Natural killer cell (primary cell): ENCODE results near the gene DHCR24. TPM values are rescaled to one million over a fixed set of nuclear protein-coding genes. Genes with fewer than 3 reads are reported as not detected.
"Not testable (repeated sequence)": the region's sequence is repeated elsewhere in the genome, so short reads cannot be mapped to it uniquely, and the experiment has no call there.

Source experiments
- ATAC-seq, 3 donors: fragments of 150-1000 bp in 2 of 3; fragments of 200-7000 bp in 1 of 3; cut with Tn5 transposase; 1 replicate in 1 of 3; 2 replicates in 2 of 3; pipeline ENCODE4 v1.10.0; 2021; ENCODE audit warnings: mild to moderate bottlenecking in 2 of 3, moderate library complexity in 2 of 3
- DNase-seq, 2 donors: peaks; one replicate each; pipeline versions ENCODE4 v3.0.0 to v3.0.0-alpha.2; 2013 to 2021; ENCODE audit warnings: mixed read lengths in 1 of 2
- H3K27ac ChIP-seq: one replicate; pipeline ENCODE4 v1.5.1; 2013; ENCODE audit warnings: mild to moderate bottlenecking, low read length
- H3K27me3 ChIP-seq: one replicate; pipeline ENCODE4 v1.6.1; 2013; ENCODE audit warnings: low read length; ENCODE audit not compliant: control insufficient read depth, insufficient read depth
- H3K36me3 ChIP-seq: one replicate; pipeline ENCODE4 v1.6.1; 2013; ENCODE audit warnings: low read length; ENCODE audit not compliant: control insufficient read depth, insufficient read depth
- H3K4me1 ChIP-seq: one replicate; pipeline ENCODE4 v1.6.1; 2013; ENCODE audit warnings: low read length; ENCODE audit not compliant: control insufficient read depth, insufficient read depth
- H3K4me3 ChIP-seq: one replicate; pipeline ENCODE4 v1.5.1; 2013; ENCODE audit warnings: low read length
- H3K9me3 ChIP-seq: one replicate; pipeline ENCODE4 v1.6.1; 2013; ENCODE audit warnings: low read length; ENCODE audit not compliant: control insufficient read depth, insufficient read depth
- H3K27ac Mint-ChIP-seq, 2 donors: one replicate each; pipeline ENCODE4 v1.8.0; 2022; ENCODE audit warnings: mild to moderate bottlenecking in 2 of 2, mixed read lengths in 2 of 2, moderate library complexity in 1 of 2
- H3K27me3 Mint-ChIP-seq, 2 donors: one replicate each; pipeline ENCODE4 v1.8.0; 2022; ENCODE audit warnings: low read depth in 2 of 2, mixed read lengths in 2 of 2
- H3K36me3 Mint-ChIP-seq: one replicate; pipeline ENCODE4 v1.8.0; 2022; ENCODE audit warnings: mixed read lengths
- H3K4me1 Mint-ChIP-seq, 2 donors: one replicate each; pipeline ENCODE4 v1.8.0; 2022; ENCODE audit warnings: mixed read lengths in 2 of 2
- H3K4me3 Mint-ChIP-seq: one replicate; pipeline ENCODE4 v1.8.0; 2022; ENCODE audit warnings: mild to moderate bottlenecking, moderate library complexity, mixed read lengths
- H3K9me3 Mint-ChIP-seq, 2 donors: one replicate each; pipeline ENCODE4 v1.8.0; 2022; ENCODE audit warnings: mixed read lengths in 2 of 2
- CTCF ChIP-seq: fragments of 200-600 bp; IDR thresholded peaks from one replicate; pipeline ENCODE4 v1.8.0; 2022; ENCODE audit warnings: antibody characterized with exemption
- WGBS: methylation state at CpG from one replicate; pipeline ENCODE4 v1.1.7; 2013; ENCODE audit warnings: missing lambda C conversion rate; ENCODE audit not compliant: insufficient coverage; 5-methylcytosine and 5-hydroxymethylcytosine counted together
- intact Hi-C: fragments of 100-400 bp; cut with micrococcal nuclease; formaldehyde crosslinking; loops from one replicate; pipeline ENCODE4 v1.14.2; 2022
- total RNA-seq, 4 donors: library from RNA; stranded (reverse); fragments of 120-200 nt in 1 of 4; gene quantifications; one replicate each; pipeline versions ENCODE4 v1.2.3 to v1.2.4, GENCODE V29; 2013 to 2022

The DHCR24 gene
- 10 to 100 TPM in 2 of 3 donors, 1 to 10 TPM in 1; 8.7 to 17.2 (median 10.4) TPM for total RNA-seq
- total RNA-seq (2013) = 5.8 TPM

- Mint-ChIP-seq H3K4me1 (peaks cover 51 to 57% of the 10 kb centered on the region in 2 donors), H3K27ac (peak within 1 kb of the TSS; percentile 62 to 68), H3K36me3 (no peaks in the 10 kb centered on the region), H3K4me3 (peak within 1 kb of the TSS; percentile 94), H3K9me3 (no peaks in the 10 kb centered on the region), H3K27me3 (peaks cover 7 to 9% of the 10 kb centered on the region in 2 donors)
- DNase-seq (peak; percentile 75 to 79), ATAC-seq (peak; percentile 89 to 95 (median 94))
- no peak for TF ChIP-seq CTCF
- intact Hi-C loops = no loop called here
- H3K4me3 ChIP-seq = peak within 1 kb of the TSS; percentile 75
- peak within 1 kb of the TSS; percentile 30 for H3K27ac ChIP-seq
- under 1% methylated on average over 109 of the region's 109 CpGs for WGBS
- H3K9me3 ChIP-seq = no peaks in the 10 kb centered on the region
- peaks cover 20% of the 10 kb centered on the region for H3K4me1 ChIP-seq
- no peaks in the 10 kb centered on the region for H3K36me3 ChIP-seq
- H3K27me3 ChIP-seq = peaks cover 2% of the 10 kb centered on the region
Observed at GRCh38 chr1:54886724-54887664, at the start of gene DHCR24. TSS of gene DHCR24 (minus strand) at chr1:54887195. CDS start at chr1:54887119, 76 bp downstream.

GRCh38 chr1:54936791-54937190, 49.8 kb upstream of the DHCR24 start:
- Mint-ChIP-seq H3K27ac (no peak overlapping the region), H3K4me3 (no peak overlapping the region), H3K9me3 (no peaks in the 10 kb centered on the region), H3K36me3 (no peaks in the 10 kb centered on the region), H3K27me3 (peaks cover 15 to 32% of the 10 kb centered on the region in 2 donors), H3K4me1 (no peaks in the 10 kb centered on the region)
- H3K4me3 ChIP-seq = no peak overlapping the region
- no peaks in the 10 kb centered on the region for H3K27me3 ChIP-seq
- no peak for TF ChIP-seq CTCF
- no peaks in the 10 kb centered on the region for H3K9me3 ChIP-seq
- H3K4me1 ChIP-seq = no peaks in the 10 kb centered on the region
- DNase-seq (no peak), ATAC-seq (no peak)
- H3K27ac ChIP-seq = no peak overlapping the region
- intact Hi-C loops = no loop called here
- H3K36me3 ChIP-seq = no peaks in the 10 kb centered on the region
- WGBS = 86% methylated on average over 4 of the region's 4 CpGs

GRCh38 chr1:54934869-54935268, 47.9 kb upstream of the DHCR24 start:
- Mint-ChIP-seq H3K4me3 (no peak overlapping the region), H3K27me3 (peaks cover 11 to 38% of the 10 kb centered on the region in 2 donors), H3K4me1 (no peaks in the 10 kb centered on the region), H3K9me3 (no peaks in the 10 kb centered on the region), H3K36me3 (no peaks in the 10 kb centered on the region), H3K27ac (no peak overlapping the region)
- DNase-seq (no peak), ATAC-seq (no peak)
- no peak for TF ChIP-seq CTCF
- no peaks in the 10 kb centered on the region for H3K4me1 ChIP-seq
- no peak overlapping the region for H3K27ac ChIP-seq
- no peaks in the 10 kb centered on the region for H3K27me3 ChIP-seq
- H3K9me3 ChIP-seq = no peaks in the 10 kb centered on the region
- intact Hi-C loops = no loop called here
- H3K36me3 ChIP-seq = no peaks in the 10 kb centered on the region
- H3K4me3 ChIP-seq = no peak overlapping the region

- ATAC-seq, H3K36me3 ChIP-seq, intact Hi-C loops, H3K9me3 Mint-ChIP-seq, DNase-seq, H3K27ac ChIP-seq, H3K4me1 ChIP-seq, H3K9me3 ChIP-seq, H3K4me1 Mint-ChIP-seq, H3K27me3 ChIP-seq, H3K36me3 Mint-ChIP-seq, H3K4me3 Mint-ChIP-seq, H3K27ac Mint-ChIP-seq, H3K4me3 ChIP-seq: not testable (repeated sequence)
- 87% methylated on average over 6 of the region's 6 CpGs for WGBS
- peaks cover 11 to 38% of the 10 kb centered on the region in 2 donors for H3K27me3 Mint-ChIP-seq
Observed at GRCh38 chr1:54934081-54934480, 47.1 kb upstream of the DHCR24 start.
